ENCODE data around the gene NKG7. TPM values are rescaled to one million over a fixed set of nuclear protein-coding genes. Genes with fewer than 3 reads are reported as not detected.

NKG7 gene
- total and polyA plus RNA-seq, 2 of the 13 experiments (the other 11 are each of a cell fraction or from before 2014, with no cell fraction given): 0.40 TPM; not detected in 1

DNA sequence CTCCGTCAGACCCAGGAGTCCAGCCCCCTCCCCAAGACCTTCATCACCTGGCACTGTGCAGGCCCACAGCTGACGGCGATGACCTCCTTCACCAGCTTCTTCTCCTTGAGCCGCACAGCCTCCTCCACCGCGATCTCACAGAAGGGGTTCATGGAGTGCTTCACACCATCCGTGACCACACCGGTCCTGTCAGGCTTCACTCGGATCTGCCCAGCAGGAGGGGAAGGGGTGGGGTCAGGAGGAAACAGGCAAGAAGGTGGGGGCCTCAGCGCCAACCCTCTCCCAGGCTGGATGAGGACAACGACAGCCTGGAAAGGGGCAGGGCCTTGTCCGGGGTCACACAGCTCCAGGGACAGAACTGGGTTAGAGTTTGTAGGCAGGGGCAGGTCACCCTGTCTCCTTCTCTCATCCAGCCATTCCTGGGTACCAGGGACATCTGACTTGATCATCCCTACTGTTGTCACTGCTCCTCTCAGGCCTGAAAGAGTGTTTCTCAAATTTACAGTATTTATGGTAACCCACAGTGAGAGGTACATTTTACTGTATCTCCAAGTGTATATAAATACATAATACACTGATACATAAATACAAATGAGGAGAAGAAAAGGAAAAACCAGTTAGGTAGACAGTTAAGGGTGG is 18.2 kb downstream of the NKG7 start (continued):
- TF ChIP-seq, protein P1, sequence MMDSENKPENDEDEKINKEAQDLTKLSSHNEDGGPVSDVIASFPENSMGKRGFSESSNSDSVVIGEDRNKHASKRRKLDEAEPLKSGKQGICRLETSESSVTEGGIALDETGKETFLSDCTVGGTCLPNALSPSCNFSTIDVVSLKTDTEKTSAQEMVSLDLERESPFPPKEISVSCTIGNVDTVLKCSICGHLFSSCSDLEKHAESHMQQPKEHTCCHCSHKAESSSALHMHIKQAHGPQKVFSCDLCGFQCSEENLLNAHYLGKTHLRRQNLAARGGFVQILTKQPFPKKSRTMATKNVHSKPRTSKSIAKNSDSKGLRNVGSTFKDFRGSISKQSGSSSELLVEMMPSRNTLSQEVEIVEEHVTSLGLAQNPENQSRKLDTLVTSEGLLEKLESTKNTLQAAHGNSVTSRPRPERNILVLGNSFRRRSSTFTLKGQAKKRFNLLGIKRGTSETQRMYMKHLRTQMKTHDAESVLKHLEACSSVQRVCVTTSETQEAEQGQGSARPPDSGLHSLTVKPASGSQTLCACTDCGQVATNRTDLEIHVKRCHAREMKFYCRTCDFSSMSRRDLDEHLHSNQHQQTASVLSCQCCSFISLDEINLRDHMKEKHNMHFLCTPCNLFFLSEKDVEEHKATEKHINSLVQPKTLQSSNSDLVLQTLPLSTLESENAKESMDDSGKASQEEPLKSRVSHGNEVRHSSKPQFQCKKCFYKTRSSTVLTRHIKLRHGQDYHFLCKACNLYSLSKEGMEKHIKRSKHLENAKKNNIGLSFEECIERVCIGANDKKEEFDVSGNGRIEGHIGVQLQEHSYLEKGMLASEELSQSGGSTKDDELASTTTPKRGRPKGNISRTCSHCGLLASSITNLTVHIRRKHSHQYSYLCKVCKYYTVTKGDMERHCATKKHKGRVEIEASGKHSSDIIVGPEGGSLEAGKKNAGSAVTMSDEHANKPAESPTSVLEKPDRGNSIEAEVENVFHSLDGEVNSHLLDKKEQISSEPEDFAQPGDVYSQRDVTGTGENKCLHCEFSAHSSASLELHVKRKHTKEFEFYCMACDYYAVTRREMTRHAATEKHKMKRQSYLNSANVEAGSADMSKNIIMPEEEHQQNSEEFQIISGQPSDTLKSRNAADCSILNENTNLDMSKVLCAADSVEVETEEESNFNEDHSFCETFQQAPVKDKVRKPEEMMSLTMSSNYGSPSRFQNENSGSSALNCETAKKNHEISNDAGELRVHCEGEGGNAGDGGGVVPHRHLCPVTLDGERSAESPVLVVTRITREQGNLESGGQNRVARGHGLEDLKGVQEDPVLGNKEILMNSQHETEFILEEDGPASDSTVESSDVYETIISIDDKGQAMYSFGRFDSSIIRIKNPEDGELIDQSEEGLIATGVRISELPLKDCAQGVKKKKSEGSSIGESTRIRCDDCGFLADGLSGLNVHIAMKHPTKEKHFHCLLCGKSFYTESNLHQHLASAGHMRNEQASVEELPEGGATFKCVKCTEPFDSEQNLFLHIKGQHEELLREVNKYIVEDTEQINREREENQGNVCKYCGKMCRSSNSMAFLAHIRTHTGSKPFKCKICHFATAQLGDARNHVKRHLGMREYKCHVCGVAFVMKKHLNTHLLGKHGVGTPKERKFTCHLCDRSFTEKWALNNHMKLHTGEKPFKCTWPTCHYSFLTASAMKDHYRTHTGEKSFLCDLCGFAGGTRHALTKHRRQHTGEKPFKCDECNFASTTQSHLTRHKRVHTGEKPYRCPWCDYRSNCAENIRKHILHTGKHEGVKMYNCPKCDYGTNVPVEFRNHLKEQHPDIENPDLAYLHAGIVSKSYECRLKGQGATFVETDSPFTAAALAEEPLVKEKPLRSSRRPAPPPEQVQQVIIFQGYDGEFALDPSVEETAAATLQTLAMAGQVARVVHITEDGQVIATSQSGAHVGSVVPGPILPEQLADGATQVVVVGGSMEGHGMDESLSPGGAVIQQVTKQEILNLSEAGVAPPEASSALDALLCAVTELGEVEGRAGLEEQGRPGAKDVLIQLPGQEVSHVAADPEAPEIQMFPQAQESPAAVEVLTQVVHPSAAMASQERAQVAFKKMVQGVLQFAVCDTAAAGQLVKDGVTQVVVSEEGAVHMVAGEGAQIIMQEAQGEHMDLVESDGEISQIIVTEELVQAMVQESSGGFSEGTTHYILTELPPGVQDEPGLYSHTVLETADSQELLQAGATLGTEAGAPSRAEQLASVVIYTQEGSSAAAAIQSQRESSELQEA (CRISPR knock-in tag; IDR thresholded peaks at IDR 0.05; ENCODE audit: not compliant biosample characterization): no peak
- TF ChIP-seq KDM2A (CRISPR knock-in tag; IDR thresholded peaks at IDR 0.05; ENCODE audit: borderline replicate concordance, low read depth) (peak; percentile 42), ZNF207 (IDR thresholded peaks at IDR 0.05; ENCODE audit: borderline replicate concordance) (no peak), ZSCAN22 (CRISPR knock-in tag; IDR thresholded peaks at IDR 0.05) (peak; percentile 98), ZBTB38 (CRISPR knock-in tag; IDR thresholded peaks at IDR 0.05) (no peak), ETV5 (CRISPR knock-in tag; IDR thresholded peaks at IDR 0.05; ENCODE audit: borderline replicate concordance) (peak; percentile 49; the same call in 1 of the 2 replicates), ZBTB21 (CRISPR knock-in tag; IDR thresholded peaks at IDR 0.05) (no peak), RAD21 (CRISPR knock-in tag; IDR thresholded peaks at IDR 0.05) (peak; percentile 37; the same call in 1 of the 2 replicates), NR3C1 (CRISPR knock-in tag; IDR thresholded peaks at IDR 0.05) (no peak), HMG20B (CRISPR knock-in tag; conservative IDR thresholded peaks at IDR 0.05) (0 out of 2 replicates have a peak, but pooled peaks have one; percentile 4), ZNF101 (CRISPR knock-in tag; IDR thresholded peaks at IDR 0.05; ENCODE audit: borderline replicate concordance, low read depth) (no peak), SIX1 (CRISPR knock-in tag; IDR thresholded peaks at IDR 0.05; ENCODE audit: borderline replicate concordance) (no peak), KDM5B (CRISPR knock-in tag; IDR thresholded peaks at IDR 0.05; ENCODE audit: borderline replicate concordance) (peak; percentile 73; the same call in 1 of the 2 replicates)
- TF ChIP-seq, protein P2, sequence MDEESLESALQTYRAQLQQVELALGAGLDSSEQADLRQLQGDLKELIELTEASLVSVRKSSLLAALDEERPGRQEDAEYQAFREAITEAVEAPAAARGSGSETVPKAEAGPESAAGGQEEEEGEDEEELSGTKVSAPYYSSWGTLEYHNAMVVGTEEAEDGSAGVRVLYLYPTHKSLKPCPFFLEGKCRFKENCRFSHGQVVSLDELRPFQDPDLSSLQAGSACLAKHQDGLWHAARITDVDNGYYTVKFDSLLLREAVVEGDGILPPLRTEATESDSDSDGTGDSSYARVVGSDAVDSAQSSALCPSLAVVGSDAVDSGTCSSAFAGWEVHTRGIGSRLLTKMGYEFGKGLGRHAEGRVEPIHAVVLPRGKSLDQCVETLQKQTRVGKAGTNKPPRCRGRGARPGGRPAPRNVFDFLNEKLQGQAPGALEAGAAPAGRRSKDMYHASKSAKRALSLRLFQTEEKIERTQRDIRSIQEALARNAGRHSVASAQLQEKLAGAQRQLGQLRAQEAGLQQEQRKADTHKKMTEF (CRISPR knock-in tag; IDR thresholded peaks at IDR 0.05): no peak
- TF ChIP-seq, protein P3, sequence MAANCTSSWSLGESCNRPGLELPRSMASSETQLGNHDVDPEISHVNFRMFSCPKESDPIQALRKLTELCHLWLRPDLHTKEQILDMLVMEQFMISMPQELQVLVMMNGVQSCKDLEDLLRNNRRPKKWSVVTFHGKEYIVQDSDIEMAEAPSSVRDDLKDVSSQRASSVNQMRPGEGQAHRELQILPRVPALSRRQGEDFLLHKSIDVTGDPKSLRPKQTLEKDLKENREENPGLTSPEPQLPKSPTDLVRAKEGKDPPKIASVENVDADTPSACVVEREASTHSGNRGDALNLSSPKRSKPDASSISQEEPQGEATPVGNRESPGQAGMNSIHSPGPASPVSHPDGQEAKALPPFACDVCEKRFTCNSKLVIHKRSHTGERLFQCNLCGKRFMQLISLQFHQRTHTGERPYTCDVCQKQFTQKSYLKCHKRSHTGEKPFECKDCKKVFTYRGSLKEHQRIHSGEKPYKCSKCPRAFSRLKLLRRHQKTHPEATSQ (CRISPR knock-in tag; IDR thresholded peaks at IDR 0.05; ENCODE audit: borderline replicate concordance): peak; percentile 37; the same call in 1 of the 2 replicates
- TF ChIP-seq, protein P4, sequence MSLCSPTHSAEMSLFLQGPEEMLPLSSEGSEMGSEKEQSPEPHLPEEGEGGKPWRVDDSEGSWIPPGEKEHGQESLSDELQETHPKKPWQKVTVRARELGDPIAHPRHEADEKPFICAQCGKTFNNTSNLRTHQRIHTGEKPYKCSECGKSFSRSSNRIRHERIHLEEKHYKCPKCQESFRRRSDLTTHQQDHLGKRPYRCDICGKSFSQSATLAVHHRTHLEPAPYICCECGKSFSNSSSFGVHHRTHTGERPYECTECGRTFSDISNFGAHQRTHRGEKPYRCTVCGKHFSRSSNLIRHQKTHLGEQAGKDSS (CRISPR knock-in tag; IDR thresholded peaks at IDR 0.05; ENCODE audit: borderline replicate concordance, low read depth): peak; percentile 25; the same call in 1 of the 2 replicates
- TF ChIP-seq, protein P5, sequence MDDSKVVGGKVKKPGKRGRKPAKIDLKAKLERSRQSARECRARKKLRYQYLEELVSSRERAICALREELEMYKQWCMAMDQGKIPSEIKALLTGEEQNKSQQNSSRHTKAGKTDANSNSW (CRISPR knock-in tag; IDR thresholded peaks at IDR 0.05; ENCODE audit: borderline replicate concordance): no peak

Measured in HepG2 (cell line).